Stomach (tissue), 9 donors: Measurements from ENCODE around the gene SPN. TPM values are rescaled to one million over a fixed set of nuclear protein-coding genes. Genes with fewer than 3 reads are reported as not detected.

ENCODE experiments used
- DNase-seq, 2 donors: peaks; one replicate each; pipeline versions ENCODE4 v3.0.0 to v3.0.0-alpha.2; 2013 to 2019
- H3K27ac ChIP-seq, 5 donors: fragments of 200-600 bp in 4 of 5; sonication (generic) in 4 of 5; one replicate each; pipeline ENCODE4 v1.5.1; 2013 to 2019; ENCODE audit warnings: mild to moderate bottlenecking in 1 of 5, moderate library complexity in 1 of 5
- H3K27me3 ChIP-seq, 3 donors: fragments of 200-600 bp; sonication (generic); one replicate each; pipeline ENCODE4 v1.5.1; 2017 to 2019; ENCODE audit warnings: mixed run types in 1 of 3
- H3K36me3 ChIP-seq, 4 donors: fragments of 200-600 bp; sonication (generic); 1 replicate in 3 of 4; 2 replicates in 1 of 4; pipeline ENCODE4 v1.5.1; 2016 to 2019
- H3K4me1 ChIP-seq, 4 donors: fragments of 200-600 bp; sonication (generic); one replicate each; pipeline ENCODE4 v1.5.1; 2016 to 2019
- H3K4me3 ChIP-seq, 4 donors: fragments of 200-600 bp; sonication (generic) in 3 of 4; one replicate each; pipeline ENCODE4 v1.5.1; 2016 to 2019; ENCODE audit warnings: mild to moderate bottlenecking in 1 of 4
- H3K9me3 ChIP-seq, 4 donors: fragments of 200-600 bp; sonication (generic); one replicate each; pipeline ENCODE4 v1.5.1; 2016 to 2019
- CTCF ChIP-seq, 7 experiments: fragments of 450-650 bp in 4 of 7; fragments of 200-600 bp in 3 of 7; sonication (generic) in 3 of 7; IDR thresholded peaks; one replicate each; pipeline ENCODE4 v1.5.1; 2016 to 2019; ENCODE audit warnings: antibody characterized with exemption in 7 of 7, control low read depth in 2 of 7, mild to moderate bottlenecking in 1 of 7
- EP300 ChIP-seq: sonication (generic); formaldehyde crosslinking; IDR thresholded peaks from one replicate; pipeline ENCODE4 v1.6.1; 2017; ENCODE audit warnings: antibody characterized with exemption
- POLR2A ChIP-seq, 4 donors: fragments of 450-650 bp; IDR thresholded peaks; one replicate each; pipeline ENCODE4 v1.6.1; 2016; ENCODE audit warnings: antibody characterized with exemption in 4 of 4, control low read depth in 2 of 4, mild to moderate bottlenecking in 1 of 4, moderate library complexity in 1 of 4
- POLR2AphosphoS5 ChIP-seq, 3 donors: sonication (generic); formaldehyde crosslinking; IDR thresholded peaks; one replicate each; pipeline ENCODE4 v1.6.1; 2016; ENCODE audit warnings: antibody characterized with exemption in 3 of 3
- WGBS, 5 donors: extraction: QIAGEN DNeasy Blood & Tissue Kit in 3 of 5; methylation state at CpG; one replicate each; pipeline versions ENCODE4 v1.1.5 to v1.1.7; 2013 to 2018; 5-methylcytosine and 5-hydroxymethylcytosine counted together
- intact Hi-C: fragments of 100-400 bp; cut with DNase I; formaldehyde crosslinking; loops from one replicate; pipeline ENCODE4 v1.15.1; 2023; ENCODE audit warnings: low total_unique reads
- polyA plus RNA-seq, 3 donors: library from polyadenylated mRNA; stranded (reverse); fragments of 200-250 nt; gene quantifications; one replicate each; pipeline ENCODE4 v1.2.3, GENCODE V29; 2013
- total RNA-seq, 5 donors: library from RNA; depleted of rRNA; stranded (reverse); fragments of >200 nt; gene quantifications; one replicate each; pipeline versions ENCODE4 v1.1.0 to v1.2.3, GENCODE V29; 2014 to 2016
- donor health status: healthy with polysubstance abuse.
- donor health status: Bipolar disorder and iron deficiency.
- donor health status: healthy.

SPN gene
- total and polyA plus RNA-seq, 8 donors, result 0.68 to 20.1 (median 1.9) TPM

GRCh38 chr16:29712809-29713208 lies 49.8 kb downstream of the SPN start:
- intact Hi-C loops, result no loop called here
- Histone ChIP-seq H3K36me3 (no peaks in the 10 kb centered on the region), H3K4me1 (peaks cover 0 to 11% (median 7%) of the 10 kb centered on the region in 4 donors), H3K27me3 (no peaks in the 10 kb centered on the region), H3K9me3 (no peaks in the 10 kb centered on the region), H3K4me3 (no peak overlapping the region), H3K27ac (no peak overlapping the region)
- 50 to 80% (median 69%) methylated on average over 4 of the region's 4 CpGs for WGBS, 5 donors
- TF ChIP-seq EP300 (no peak), POLR2A (IDR thresholded peaks at IDR 0.05) (no peak), POLR2AphosphoS5 (IDR thresholded peaks at IDR 0.05) (no peak), CTCF (IDR thresholded peaks at IDR 0.05) (no peak)
- DNase-seq, result no peak

DNA sequence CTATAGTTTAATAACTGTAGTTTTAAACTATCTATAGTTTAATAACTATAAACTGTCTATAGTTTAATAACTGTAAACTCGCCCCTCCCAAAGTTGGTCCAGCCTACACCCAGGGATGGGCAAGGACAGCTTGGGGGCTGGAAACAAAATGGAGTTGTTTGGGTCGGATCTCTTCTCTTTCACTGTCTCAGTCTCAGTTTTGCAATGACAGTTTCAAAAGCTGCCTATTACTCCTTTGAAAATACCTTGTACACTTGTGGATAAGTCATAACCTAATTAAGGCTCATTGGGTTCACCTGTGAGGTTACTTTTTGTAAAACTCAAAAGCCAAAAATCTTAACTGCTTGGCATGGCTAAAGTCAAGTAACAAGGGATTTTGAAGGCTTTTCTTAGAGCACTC lies 51.3 kb downstream of the SPN start:
- H3K27ac ChIP-seq, result no peak overlapping the region
- WGBS, 5 donors, result 77 to 87% (median 84%) methylated on average over 2 of the region's 2 CpGs
- H3K4me1 ChIP-seq, result peaks cover 0 to 11% (median 7%) of the 10 kb centered on the region in 4 donors
- no peak overlapping the region for H3K4me3 ChIP-seq
- H3K9me3 ChIP-seq, result no peaks in the 10 kb centered on the region
- no peaks in the 10 kb centered on the region for H3K27me3 ChIP-seq
- H3K36me3 ChIP-seq, result no peaks in the 10 kb centered on the region
- TF ChIP-seq POLR2AphosphoS5 (IDR thresholded peaks at IDR 0.05) (no peak), POLR2A (IDR thresholded peaks at IDR 0.05) (no peak), EP300 (no peak), CTCF (IDR thresholded peaks at IDR 0.05) (no peak)
- intact Hi-C loops, result no loop called here
- no peak for DNase-seq

- DNase-seq, result no peak
- intact Hi-C loops, result no loop called here
- H3K27ac ChIP-seq, result no peak overlapping the region
- no peak overlapping the region for H3K4me3 ChIP-seq
- WGBS, 5 donors, result 8 to 30% (median 20%) methylated on average over 1 of the region's 1 CpG
- peaks cover 0 to 9% (median 6%) of the 10 kb centered on the region in 4 donors for H3K4me1 ChIP-seq
- no peaks in the 10 kb centered on the region for H3K36me3 ChIP-seq
- H3K9me3 ChIP-seq, result no peaks in the 10 kb centered on the region
- TF ChIP-seq POLR2A (IDR thresholded peaks at IDR 0.05) (no peak), POLR2AphosphoS5 (IDR thresholded peaks at IDR 0.05) (no peak), CTCF (IDR thresholded peaks at IDR 0.05) (no peak), EP300 (no peak)
- H3K27me3 ChIP-seq, result no peaks in the 10 kb centered on the region
These were observed 51.9 kb downstream of the SPN start for GRCh38 chr16:29714972-29715371.

DNA sequence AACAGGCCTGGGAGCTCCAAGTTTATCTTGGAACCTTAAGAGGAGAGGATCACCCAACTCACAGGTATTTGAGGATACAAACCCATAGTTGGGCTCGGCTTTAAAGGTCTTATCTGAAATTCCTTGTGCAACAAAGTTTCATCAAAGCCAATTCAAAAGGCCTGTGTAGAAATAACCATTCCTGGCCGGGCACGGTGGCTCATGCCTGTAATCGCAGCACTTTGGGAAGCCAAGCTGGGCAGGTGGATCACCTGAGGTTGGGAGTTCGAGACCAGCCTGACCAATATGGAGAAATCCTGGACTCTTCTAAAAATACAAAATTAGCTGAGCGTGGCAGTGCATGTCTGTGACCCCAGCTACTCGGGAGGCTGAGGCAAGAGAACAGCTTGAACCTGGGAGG lies 54.1 kb downstream of the SPN start:
- no peaks in the 10 kb centered on the region for H3K36me3 ChIP-seq
- H3K27me3 ChIP-seq, result no peaks in the 10 kb centered on the region
- peaks cover 0 to 5% (median 0%) of the 10 kb centered on the region in 4 donors for H3K4me1 ChIP-seq
- TF ChIP-seq CTCF (IDR thresholded peaks at IDR 0.05) (no peak), EP300 (no peak), POLR2A (IDR thresholded peaks at IDR 0.05) (no peak), POLR2AphosphoS5 (IDR thresholded peaks at IDR 0.05) (no peak)
- no peak for DNase-seq
- H3K27ac ChIP-seq, result no peak overlapping the region
- intact Hi-C loops, result no loop called here
- WGBS, 5 donors, result 81 to 86% (median 84%) methylated on average over 6 to 7 of the region's 7 CpGs
- no peak overlapping the region for H3K4me3 ChIP-seq
- no peaks in the 10 kb centered on the region for H3K9me3 ChIP-seq
